GM19452 (cell line): ENCODE data around the gene SHF.
"Not testable (repeated sequence)": the region's sequence is repeated elsewhere in the genome, so short reads cannot be mapped to it uniquely, and the experiment has no call there.

Experiments used
- ATAC-seq: cut with Tn5 transposase; IDR thresholded peaks from one replicate; pipeline ENCODE4 v1.9.1; 2021; ENCODE audit not compliant: unreplicated experiment

Gene SHF

DNA sequence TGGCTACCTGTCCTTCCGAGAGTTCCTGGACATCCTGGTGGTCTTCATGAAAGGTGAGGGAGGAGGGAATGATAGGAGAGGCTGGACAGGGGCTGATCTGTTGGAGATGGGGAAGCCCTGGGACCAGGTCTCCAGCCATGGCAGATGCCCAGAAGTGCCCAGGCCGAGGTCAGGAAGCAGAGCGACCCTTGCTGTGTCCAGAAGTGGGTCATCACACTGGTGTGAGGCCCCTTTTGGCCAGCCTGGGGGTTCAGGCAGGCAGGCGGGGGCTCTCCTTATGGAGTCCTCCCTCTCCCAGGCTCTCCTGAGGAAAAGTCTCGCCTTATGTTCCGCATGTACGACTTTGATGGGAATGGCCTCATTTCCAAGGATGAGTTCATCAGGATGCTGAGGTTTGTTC, 40.2 kb downstream of the SHF start:
- ATAC-seq, result no peak

DNA sequence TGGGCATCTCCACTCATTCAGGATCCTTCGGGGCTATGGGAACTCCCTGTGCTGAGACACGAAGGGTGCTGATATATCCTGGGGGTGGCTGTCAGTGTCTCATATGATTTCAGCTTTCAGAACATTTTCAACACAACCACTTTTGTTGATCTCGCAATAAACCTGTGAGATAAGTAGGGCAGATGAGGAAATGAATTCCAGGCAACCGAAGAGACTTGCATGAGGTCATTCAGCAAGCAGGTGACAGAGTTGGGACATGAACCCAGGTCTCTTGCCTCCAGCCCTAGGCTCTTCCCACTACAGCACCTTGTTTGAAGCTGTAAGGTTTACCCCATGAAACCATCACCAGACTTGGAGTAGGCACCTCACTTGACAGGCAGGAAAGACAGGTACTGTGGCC, 41.4 kb downstream of the SHF start:
- no peak for ATAC-seq

DNA sequence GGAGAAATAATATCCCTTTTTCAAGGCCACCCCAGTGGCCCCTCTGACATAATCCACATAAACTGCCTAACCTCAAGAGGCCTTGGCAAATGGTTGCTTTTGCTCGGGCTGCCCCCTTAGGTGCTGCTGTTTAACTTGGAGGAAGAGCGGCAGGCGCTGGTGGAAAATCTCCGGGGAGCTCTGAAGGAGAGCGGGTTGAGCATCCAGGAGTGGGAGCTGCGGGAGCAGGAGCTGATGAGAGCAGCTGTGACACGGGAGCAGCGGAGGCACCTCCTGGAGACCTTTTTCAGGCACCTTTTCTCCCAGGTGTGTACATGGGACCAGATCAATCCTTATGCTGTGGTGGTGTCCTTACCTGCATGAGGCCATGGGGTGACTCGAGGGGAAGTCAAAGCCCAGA, 43.0 kb downstream of the SHF start:
- ATAC-seq, result no peak

DNA sequence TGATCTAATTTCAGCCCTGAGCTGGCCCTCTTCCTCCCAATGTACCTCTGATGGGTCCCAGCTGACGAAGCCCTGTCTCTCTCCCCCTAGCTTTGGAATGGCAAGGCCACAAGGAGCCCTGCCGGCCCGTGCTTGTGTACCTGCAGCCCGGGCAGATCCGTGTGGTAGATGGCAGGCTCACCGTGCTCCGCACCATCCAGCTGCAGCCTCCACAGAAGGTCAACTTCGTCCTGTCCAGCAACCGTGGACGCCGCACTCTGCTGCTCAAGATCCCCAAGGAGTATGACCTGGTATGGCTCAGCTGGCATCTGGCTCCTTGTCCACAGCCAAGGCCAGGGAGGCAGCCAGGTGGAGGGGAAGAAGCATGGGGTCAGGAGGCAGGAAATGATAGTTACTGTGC, 43.8 kb downstream of the SHF start:
- no peak for ATAC-seq

DNA sequence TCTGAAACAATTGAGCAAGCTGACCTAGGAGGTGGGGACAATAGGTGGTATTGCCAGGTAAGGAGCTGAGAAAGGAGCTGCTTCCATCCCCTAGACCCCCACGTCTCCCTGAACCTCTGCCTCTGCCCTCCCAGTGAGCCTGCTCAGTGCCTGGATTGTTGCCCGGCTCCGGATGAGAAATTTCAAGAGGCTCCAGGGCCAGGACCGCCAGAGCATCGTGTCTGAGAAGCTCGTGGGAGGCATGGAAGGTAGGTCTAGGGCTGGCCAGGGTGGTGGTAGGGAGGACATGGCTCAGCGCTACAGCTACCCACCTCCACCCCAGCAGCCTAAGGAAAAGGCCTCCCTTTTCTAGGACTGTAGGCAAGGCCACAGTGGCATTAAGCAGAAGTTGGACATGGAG, 44.7 kb downstream of the SHF start:
- no peak for ATAC-seq

DNA sequence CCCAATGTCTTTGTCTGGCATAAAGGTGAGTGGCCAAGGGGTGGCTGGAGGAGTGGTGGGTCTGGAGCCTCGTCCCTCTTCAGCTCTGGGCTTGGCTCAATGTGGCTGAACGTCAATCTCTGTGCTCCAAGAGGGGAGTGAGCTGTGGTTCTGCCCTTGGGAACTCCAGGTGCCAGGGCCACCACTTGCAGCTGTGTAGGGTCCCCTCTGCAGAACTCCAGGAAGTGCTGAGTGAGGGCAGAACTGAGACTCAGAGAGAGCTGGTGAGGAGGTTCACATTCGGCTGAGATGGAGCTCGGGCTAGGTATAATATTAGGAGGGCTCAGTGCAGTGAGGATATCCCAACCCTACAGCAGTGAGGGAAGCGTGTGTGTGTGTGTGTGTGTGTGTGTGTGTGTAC, 46.4 kb downstream of the SHF start:
- ATAC-seq, result no peak

DNA sequence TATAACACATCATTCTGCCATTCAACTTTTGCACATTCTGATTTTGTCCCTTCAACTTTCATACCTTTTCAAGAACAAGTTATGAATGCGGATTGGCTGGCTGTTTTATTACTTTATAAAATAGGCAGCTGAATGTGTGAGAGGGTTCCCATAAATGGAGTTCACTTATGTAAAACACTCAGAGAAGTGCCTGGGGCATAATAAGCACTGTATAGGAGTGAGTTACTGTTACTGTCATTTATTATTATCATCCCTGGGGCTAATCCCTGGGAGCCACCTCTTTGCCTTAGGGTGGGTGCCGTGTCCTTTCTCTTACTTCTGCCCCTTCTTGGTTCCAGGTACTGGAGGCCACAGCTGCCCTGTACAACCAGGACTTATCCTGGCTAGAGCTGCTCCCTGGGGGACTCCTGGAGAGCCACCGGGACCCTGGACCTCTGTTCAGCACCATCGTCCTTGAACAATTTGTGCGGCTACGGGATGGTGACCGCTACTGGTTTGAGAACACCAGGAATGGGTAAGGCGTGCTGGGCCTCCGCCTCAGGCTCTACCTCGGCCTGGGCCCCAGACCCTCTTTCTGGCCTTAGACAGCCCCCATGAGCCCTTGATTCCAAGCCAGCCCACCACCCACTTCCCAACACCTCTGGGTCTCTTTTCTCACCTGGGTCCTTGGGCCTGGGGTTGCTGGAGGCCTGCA, 47.1 kb downstream of the SHF start:
- no peak for ATAC-seq

DNA sequence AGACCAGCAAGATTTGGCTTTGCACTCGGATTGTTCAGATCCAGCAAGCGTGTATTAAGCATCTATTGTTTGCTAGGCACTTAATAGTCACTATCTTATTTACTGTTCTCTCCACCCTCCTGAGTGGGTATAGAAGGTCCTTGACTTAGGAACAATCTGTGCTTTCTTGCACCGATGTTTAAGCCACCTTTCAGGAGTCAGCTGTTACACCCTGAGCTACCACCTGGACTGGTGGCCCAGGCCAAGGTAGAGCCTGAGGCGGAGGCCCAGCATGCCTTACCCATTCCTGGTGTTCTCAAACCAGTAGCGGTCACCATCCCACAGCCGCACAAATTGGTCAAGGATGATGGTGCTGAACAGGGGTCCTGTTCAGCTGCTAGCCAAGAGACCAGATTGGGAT, 48.0 kb downstream of the SHF start:
- ATAC-seq, result no peak

DNA sequence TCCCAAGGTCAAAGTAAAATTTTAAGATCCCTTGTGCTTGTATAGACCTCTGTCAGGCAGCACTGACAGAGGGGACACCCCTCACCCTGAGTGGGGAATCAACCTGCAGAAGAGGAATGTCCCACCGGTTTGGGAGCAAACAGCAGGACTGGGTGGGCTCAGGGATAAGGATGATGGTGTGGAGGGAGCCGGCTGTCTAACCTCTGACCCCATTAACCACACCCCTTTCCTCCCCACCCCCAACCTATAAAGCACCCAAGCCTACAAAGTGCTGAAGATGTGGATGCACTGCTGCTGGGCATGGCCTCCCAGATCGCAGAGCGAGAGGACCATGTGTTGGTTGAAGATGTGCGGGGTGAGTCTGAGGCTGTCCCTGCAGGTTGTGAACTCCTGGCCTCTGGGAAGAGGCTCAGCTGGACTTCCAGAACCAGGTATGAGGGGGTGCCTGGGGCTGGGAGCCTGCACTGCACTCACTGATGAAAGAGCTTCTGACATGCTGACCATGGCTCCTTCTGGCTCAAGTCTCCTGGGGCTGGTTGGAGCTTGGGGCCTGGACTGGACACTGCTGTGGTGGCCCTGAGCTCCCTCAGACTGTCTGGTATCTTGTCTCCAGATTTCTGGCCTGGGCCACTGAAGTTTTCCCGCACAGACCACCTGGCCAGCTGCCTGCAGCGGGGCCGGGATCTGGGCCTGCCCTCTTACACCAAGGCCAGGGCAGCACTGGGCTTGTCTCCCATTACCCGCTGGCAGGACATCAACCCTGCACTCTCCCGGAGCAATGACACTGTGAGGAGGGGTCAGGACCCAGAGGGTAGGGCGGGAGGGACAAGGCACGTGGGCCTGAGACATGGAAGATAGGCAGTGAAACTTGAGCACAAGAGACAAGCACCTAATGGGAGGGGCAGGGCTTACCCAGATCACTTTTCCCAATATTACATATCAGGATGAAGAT, 48.7 kb downstream of the SHF start:
- ATAC-seq, result no peak

DNA sequence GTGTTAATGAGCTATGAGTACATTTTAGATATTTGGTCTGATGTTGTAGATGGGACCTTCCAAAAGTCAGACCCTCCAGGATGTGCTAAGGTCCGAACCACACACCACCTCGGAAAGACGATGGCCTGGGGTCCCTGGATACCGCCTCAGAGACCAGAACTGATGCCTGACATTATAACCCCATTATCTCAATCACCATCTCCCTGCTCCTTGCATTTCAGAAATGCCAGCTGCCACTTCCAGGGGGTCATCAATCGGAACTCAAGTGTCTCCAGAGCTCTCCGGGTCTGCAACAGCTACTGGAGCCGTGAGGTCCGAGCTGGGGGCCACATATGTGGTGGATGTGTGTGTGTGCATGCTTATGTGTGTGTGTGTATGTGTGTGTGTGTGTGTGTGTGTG, 50.1 kb downstream of the SHF start:
- ATAC-seq, result no peak

DNA sequence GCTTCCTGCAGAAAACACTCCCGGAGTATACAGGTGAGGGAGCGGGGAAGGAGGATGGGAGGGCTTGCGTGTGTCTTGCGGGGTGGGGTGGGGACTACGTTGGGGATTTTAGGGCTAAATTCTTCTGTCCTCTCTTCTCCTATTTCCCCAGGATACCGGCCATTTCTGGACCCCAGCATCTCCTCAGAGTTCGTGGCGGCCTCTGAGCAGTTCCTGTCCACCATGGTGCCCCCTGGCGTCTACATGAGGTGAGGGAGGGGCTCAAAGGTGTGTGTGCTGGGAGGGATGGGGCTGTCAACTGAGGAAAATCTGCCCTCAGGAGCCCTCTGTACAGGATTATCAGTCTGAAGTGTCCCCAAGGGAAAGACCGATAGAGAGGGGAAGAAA, 51.4 kb downstream of the SHF start:
- no peak for ATAC-seq

DNA sequence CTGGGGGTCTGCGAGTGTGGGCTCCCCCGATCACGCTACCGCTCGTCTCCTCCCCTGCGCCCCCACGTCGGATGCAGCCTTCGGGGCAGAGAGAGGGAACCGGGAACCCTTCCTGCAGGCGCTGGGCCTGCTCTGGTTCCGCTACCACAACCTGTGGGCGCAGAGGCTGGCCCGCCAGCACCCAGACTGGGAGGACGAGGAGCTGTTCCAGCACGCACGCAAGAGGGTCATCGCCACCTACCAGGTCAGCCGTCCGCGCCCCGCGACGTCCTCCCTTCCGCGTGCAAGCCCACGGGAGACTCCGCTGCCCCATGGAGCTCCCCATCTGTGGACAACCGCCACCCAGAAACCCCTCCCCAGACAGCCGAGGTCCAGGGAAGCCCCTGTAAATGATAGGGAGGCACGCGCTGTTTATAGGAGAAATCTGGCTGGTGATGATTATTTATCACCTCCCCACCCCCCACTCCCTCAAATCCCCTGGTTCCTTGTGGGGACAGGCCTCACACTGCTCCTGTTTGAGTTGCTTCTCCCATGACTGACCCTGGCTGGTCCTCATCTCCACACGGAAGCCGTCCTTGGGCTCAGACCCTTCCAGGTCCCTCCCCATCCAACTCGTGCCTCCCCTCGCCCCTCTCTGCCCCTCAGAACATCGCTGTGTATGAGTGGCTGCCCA, 51.9 kb downstream of the SHF start:
- ATAC-seq, result not testable (repeated sequence)

DNA sequence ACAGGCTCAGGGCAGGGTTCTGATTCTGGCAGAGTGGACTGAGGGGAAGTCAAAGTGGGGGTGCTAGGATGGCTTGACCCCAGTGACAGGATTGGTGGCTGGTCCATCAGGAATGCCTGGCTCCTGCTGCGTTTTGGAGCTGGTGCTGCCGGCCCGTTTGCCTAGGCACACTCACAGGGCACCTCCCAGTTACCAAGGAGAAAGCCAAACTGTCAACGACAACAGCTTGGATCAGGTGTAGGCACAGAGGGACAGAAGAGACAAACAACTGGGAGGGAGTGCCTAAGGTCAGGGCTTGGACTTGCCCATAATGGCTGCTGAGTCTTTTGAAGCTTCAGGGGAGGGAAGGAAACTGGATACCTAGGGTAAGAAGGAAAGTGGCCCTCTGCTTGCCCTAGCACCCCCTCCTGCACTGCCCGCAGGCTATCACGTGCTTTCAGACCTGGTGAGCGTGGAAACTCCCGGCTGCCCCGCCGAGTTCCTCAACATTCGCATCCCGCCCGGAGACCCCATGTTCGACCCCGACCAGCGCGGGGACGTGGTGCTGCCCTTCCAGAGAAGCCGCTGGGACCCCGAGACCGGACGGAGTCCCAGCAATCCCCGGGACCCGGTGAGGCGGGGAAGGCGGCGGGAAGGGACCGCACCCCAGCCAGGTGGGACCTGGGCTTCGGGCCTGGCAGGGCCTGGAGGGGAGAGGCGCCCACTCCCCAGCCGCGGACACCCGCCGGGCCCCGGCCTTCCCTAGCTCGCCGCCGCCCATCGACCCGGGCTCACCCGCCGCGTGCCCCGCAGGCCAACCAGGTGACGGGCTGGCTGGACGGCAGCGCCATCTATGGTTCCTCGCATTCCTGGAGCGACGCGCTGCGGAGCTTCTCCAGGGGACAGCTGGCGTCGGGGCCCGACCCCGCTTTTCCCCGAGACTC, 52.8 kb downstream of the SHF start:
- no peak for ATAC-seq

DNA sequence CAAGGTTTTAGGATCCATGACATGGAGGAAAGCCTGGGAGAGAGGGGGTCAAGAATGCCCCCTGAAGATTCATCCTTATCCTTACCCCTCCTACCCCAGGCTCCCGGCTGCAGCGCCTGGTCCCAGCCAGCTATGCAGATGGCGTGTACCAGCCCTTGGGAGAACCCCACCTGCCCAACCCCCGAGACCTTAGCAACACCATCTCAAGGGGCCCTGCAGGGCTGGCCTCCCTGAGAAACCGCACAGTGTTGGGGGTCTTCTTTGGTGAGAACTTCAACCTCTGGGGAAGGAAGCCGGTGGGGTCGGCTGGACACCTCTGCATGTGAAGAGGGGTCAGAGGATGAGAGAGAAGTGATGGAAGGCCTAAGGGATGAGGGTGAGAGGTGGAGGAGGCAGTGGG, 53.7 kb downstream of the SHF start:
- no peak for ATAC-seq

DNA sequence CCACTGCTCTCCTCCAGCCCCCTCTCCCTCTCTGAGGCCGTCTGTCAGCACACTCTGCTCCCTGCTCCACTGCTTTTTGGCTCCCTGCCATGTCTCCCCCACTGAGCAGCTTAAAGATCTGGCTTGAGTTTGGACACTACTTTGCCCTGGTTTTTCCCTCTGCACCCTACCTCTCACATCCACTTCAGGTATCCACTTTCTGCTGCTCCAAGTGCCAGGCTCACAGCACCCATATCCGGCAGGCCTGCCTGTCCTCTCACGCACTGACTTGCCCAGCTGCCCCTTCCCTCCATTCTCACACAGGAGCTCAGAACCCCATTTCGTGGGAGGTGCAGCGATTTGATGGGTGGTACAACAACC, 54.2 kb downstream of the SHF start:
- no peak for ATAC-seq

DNA sequence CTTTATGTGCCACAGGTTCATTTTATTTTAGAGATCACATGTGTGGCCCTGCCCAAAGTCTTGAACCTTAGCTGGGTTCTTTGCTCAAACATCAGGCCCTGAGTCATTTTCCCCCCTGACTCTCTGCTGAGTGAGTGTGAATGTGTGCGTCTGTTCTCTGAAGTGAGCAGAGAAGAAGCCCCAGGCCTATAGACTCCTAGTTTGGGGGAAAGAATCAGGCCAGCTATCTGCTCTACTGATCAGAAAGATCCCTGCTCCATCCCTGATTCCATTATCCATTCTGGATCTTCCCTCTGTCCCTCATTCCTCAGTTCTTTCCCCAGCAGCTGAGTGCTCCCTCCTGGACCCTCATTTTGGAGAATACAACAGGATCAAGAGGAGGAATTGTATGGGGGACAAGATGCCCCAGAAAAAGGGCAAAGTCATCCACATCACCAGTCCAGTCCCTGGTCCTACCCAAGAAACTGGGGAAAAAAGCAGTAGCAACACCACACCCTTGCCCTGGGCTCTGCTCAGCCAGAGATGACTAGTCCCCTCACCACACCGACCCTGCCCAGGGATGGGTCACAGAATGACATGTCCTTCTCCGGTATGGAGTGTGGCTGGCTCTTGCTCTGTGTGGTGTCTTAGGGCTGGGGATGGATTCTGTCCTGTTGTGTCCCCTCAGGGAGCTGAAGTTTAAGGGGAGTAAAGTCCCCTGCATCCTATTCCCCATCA, 54.8 kb downstream of the SHF start:
- ATAC-seq, result no peak

DNA sequence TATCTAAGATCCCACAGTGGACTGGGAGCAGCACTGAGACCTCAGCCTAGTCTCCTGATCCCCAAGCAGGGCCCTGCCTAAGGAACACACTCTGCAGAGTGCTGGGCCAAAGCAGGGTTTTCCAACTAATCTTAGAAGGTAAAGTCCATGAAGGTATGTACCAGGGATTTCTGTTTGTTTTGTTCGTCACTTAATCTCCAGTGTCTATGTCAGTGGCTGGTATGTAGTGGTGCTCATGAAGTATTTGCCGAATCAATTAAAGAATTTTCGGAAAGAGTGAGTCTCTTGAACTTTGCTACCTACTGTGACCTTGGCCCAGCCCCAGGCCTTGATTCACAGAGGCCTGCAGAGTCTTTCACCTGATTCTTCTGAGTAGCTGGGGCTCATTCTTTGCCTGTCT, 56.3 kb downstream of the SHF start:
- ATAC-seq, result no peak

DNA sequence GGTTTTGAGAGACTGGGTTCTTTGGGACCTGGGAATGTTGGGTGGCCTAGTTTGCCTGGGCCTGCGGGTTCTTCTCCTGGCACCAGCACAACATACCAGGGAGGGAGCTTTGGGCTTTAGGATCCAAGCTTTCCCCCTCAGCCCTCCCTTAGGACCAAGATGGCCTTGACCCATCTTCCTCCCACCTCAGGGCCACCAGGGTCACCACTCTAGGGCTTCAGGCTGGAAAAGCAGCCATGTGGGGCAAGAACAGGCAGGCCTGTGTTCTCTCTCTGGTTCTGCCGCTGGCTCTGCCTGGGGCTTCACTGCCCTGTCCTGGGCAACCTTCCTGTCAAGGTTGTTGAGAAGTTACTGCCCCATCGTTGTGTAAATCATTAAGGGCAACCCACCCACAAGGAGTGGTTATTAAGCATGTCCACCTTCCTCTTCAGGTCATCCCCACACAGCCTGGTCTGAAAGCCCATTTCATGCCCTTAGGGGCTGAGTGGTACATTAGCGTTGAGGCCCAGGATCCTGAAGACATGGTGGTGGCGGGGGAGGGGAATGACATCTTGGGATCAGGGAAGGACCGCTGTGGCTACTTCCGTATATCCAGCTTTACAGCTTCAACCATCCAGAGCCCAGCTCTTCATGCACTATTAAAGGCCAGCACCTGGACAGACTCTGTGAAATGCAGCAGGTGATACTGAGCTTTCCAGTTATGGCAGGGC, 57.3 kb downstream of the SHF start:
- no peak for ATAC-seq

DNA sequence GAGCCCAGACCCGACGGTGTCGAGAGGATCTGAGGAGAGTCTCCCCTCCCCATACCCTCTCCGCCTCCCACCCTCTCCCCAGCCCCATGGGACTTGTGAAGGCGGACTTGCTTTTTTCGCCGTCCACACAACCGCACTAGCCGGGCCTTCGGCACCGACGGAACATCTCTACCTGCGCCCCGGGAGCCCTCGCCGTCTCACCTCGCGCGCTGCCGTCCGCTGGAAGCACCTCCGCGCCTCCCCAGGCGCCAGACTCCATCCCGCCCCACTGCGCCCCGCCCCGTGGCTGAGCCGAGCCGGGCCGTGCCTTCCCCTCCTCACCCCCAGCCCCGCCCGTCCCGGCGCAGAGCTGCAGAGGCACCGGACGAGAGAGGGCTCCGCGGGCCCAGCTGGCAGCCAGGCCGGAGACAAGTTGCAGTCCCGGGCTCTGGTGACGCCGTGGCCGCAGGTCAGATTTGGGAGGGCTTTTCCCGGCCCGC, 58.1 kb downstream of the SHF start, which contains the start of the genes DUOX1 and DUOXA1:
Gene DUOX1, plus strand, starts transcription at position 344 of the 479 bp plus-strand sequence. CDS start 1,973 bp downstream, outside the sequence.
Gene DUOXA1, minus strand, starts transcription at position 229 of the 479 bp plus-strand sequence. CDS start 6,865 bp downstream, outside the sequence.
- ATAC-seq, result no peak
